Activated CD8-positive, alpha-beta T cell treated with anti-CD3 and anti-CD28 coated beads for 36 hours (primary cell): ENCODE measurements around the gene FAM9C. TPM values are rescaled to one million over a fixed set of nuclear protein-coding genes. Genes with fewer than 3 reads are reported as not detected.
"Not testable (repeated sequence)": the region's sequence is repeated elsewhere in the genome, so short reads cannot be mapped to it uniquely, and the experiment has no call there.

Experiments used
- ATAC-seq: fragments of 200-7000 bp; cut with Tn5 transposase; one replicate; pipeline ENCODE4 v1.10.0; 2021; ENCODE audit warnings: mild to moderate bottlenecking, moderate library complexity
- CTCF ChIA-PET: fragments of 350-600 bp; sonication (Branson Sonifier 250); formaldehyde crosslinking; loops from one replicate; lab custom pipeline; 2021; ENCODE audit warnings: antibody characterized with exemption; lab: Charles Lee
- POLR2A ChIA-PET: fragments of 350-600 bp; sonication (Branson Sonifier 250); formaldehyde crosslinking; loops from one replicate; lab custom pipeline; 2021; ENCODE audit warnings: antibody characterized with exemption; lab: Charles Lee
- DNase-seq: peaks from one replicate; pipeline ENCODE4 v3.0.0-alpha.2; 2020
- H3K27ac Mint-ChIP-seq: one replicate; pipeline ENCODE4 v1.8.0; 2021; ENCODE audit warnings: mild to moderate bottlenecking, mixed read lengths
- H3K27me3 Mint-ChIP-seq: one replicate; pipeline ENCODE4 v1.8.0; 2021; ENCODE audit warnings: mixed read lengths
- H3K36me3 Mint-ChIP-seq: one replicate; pipeline ENCODE4 v1.8.0; 2021; ENCODE audit warnings: low read depth, mixed read lengths
- H3K4me1 Mint-ChIP-seq: one replicate; pipeline ENCODE4 v1.8.0; 2021; ENCODE audit warnings: low read depth, mixed read lengths
- H3K4me3 Mint-ChIP-seq: one replicate; pipeline ENCODE4 v1.8.0; 2021; ENCODE audit warnings: mild to moderate bottlenecking, moderate library complexity, mixed read lengths
- H3K9me3 Mint-ChIP-seq: one replicate; pipeline ENCODE4 v1.8.0; 2021; ENCODE audit warnings: mixed read lengths
- intact Hi-C: fragments of 100-400 bp; cut with micrococcal nuclease; formaldehyde crosslinking; loops from one replicate; pipeline ENCODE4 v1.10.0; 2022
- total RNA-seq, 2 experiments: library from RNA; stranded (reverse); gene quantifications; one replicate each; pipeline ENCODE4 v1.2.3, GENCODE V29; 2021
- TF ChIP-seq, protein P1 (sequence below): fragments of 200-600 bp; IDR thresholded peaks from one replicate; pipeline ENCODE4 v1.8.0; 2022; ENCODE audit warnings: antibody characterized with exemption, mild to moderate bottlenecking

FAM9C gene
- total RNA-seq, 2 experiments from 2014 or later: not detected

- TF ChIP-seq, protein P1, sequence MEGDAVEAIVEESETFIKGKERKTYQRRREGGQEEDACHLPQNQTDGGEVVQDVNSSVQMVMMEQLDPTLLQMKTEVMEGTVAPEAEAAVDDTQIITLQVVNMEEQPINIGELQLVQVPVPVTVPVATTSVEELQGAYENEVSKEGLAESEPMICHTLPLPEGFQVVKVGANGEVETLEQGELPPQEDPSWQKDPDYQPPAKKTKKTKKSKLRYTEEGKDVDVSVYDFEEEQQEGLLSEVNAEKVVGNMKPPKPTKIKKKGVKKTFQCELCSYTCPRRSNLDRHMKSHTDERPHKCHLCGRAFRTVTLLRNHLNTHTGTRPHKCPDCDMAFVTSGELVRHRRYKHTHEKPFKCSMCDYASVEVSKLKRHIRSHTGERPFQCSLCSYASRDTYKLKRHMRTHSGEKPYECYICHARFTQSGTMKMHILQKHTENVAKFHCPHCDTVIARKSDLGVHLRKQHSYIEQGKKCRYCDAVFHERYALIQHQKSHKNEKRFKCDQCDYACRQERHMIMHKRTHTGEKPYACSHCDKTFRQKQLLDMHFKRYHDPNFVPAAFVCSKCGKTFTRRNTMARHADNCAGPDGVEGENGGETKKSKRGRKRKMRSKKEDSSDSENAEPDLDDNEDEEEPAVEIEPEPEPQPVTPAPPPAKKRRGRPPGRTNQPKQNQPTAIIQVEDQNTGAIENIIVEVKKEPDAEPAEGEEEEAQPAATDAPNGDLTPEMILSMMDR: no peak
- Mint-ChIP-seq H3K4me1 (peaks cover 81% of the 10 kb centered on the region), H3K36me3 (peaks cover 1% of the 10 kb centered on the region), H3K4me3 (peak overlapping the region; percentile 68), H3K27ac (peak overlapping the region; percentile 97), H3K9me3 (no peaks in the 10 kb centered on the region), H3K27me3 (no peaks in the 10 kb centered on the region)
- CTCF ChIA-PET: interaction anchor here (0.6 to 5.4 kb wide), 12 partner anchors 9 to 398 kb away, joined by 3 to 47 read pairs (median 7); no protein-coding TSS in a partner anchor
- POLR2A ChIA-PET: interaction anchor here (0.8 to 19.9 kb wide), 14 partner anchors 14 to 141 kb away, joined by 3 to 333 read pairs (median 5); partner anchors contain the start of gene TMSB4X
- peak; percentile 46 for DNase-seq
- ATAC-seq: peak; percentile 26
- intact Hi-C loops: loop anchor here (10.0 kb wide), 2 partner anchors 74 to 164 kb away; no protein-coding TSS in a partner anchor
Measured at GRCh38 chrX:13090339-13091110, 46.1 kb upstream of the FAM9C start.

DNA sequence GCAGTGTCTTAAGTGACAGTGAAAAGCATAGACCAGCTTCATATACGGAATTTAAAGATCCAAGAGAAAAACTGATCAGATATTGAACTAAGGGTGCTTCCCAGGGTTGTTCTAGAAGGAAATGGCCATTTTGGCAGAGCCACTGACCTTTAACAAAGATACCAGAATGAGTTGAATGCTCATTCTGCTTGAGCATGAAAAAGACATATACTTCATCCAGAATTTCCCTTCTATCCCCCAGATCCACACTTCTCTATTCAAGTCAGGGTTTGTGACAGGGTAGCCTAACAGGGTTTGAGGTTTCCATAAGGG, 45.6 kb upstream of the FAM9C start:
- Mint-ChIP-seq H3K27me3 (no peaks in the 10 kb centered on the region), H3K27ac (peak overlapping the region; percentile 97), H3K9me3 (no peaks in the 10 kb centered on the region), H3K4me3 (peak overlapping the region; percentile 68), H3K4me1 (peaks cover 79% of the 10 kb centered on the region), H3K36me3 (peaks cover 1% of the 10 kb centered on the region)
- ATAC-seq (no peak), DNase-seq (no peak)
- CTCF ChIA-PET: interaction anchor here (1.0 to 4.2 kb wide), 6 partner anchors 8 to 144 kb away, joined by 4 to 47 read pairs (median 13); no protein-coding TSS in a partner anchor
- POLR2A ChIA-PET: interaction anchor here (1.0 to 19.9 kb wide), 8 partner anchors 39 to 141 kb away, joined by 3 to 333 read pairs (median 7); partner anchors contain the start of gene TMSB4X
- TF ChIP-seq, protein P1: no peak
- intact Hi-C loops: loop anchor here (10.0 kb wide), 2 partner anchors 75 to 165 kb away; no protein-coding TSS in a partner anchor

DNA sequence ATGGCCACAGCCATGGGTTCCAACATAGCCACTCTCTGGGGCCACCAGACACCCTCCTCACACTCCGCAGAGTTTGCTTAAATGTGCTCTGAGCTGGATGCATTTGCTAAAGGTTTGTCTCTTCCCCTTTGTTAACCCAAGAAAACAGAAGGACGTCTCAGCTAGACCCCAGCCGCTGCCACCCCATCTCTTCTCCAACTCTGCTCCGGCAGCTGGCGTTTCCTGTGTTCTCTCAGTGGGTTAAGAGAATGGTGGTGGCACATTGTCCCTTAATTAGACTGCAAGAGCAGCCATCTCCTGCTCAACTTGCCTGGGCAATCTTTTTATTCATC, 43.7 kb upstream of the FAM9C start:
- CTCF ChIA-PET: interaction anchor here (1.1 to 2.5 kb wide), 4 partner anchors 10 to 141 kb away, joined by 3 to 12 read pairs (median 10); no protein-coding TSS in a partner anchor
- DNase-seq: peak; percentile 43
- TF ChIP-seq, protein P1: no peak
- POLR2A ChIA-PET: interaction anchor here (1.3 to 19.9 kb wide), 11 partner anchors 12 to 138 kb away, joined by 3 to 333 read pairs (median 7); partner anchors contain the start of gene TMSB4X
- H3K4me1 Mint-ChIP-seq: peaks cover 76% of the 10 kb centered on the region
- no peaks in the 10 kb centered on the region for H3K27me3 Mint-ChIP-seq
- peak overlapping the region; percentile 96 for H3K27ac Mint-ChIP-seq
- peak overlapping the region; percentile 80 for H3K4me3 Mint-ChIP-seq
- H3K9me3 Mint-ChIP-seq: no peaks in the 10 kb centered on the region
- intact Hi-C loops: loop anchor here (2.0 to 5.0 kb wide), 2 partner anchors 36 to 61 kb away; no protein-coding TSS in a partner anchor
- peak; percentile 1 for ATAC-seq
- H3K36me3 Mint-ChIP-seq: peaks cover 1% of the 10 kb centered on the region

- peak; percentile 77 for DNase-seq
- ChIA-PET CTCF (interaction anchor here (0.9 to 2.5 kb wide), 6 partner anchors 80 to 299 kb away, joined by 3 to 12 read pairs (median 8); no protein-coding TSS in a partner anchor), POLR2A (interaction anchor here (0.8 to 19.9 kb wide), 15 partner anchors 12 to 138 kb away, joined by 3 to 333 read pairs (median 6); partner anchors contain the start of gene TMSB4X)
- no peaks in the 10 kb centered on the region for H3K9me3 Mint-ChIP-seq
- peaks cover 1% of the 10 kb centered on the region for H3K36me3 Mint-ChIP-seq
- peak overlapping the region; percentile 96 for H3K27ac Mint-ChIP-seq
- peak; percentile 57 for ATAC-seq
- TF ChIP-seq, protein P1: no peak
- no peaks in the 10 kb centered on the region for H3K27me3 Mint-ChIP-seq
- peaks cover 76% of the 10 kb centered on the region for H3K4me1 Mint-ChIP-seq
- intact Hi-C loops: loop anchor here (2.0 to 5.0 kb wide), 3 partner anchors 35 to 109 kb away; no protein-coding TSS in a partner anchor
- peak overlapping the region; percentile 80 for H3K4me3 Mint-ChIP-seq
Measured at GRCh38 chrX:13087322-13088155, 43.1 kb upstream of the FAM9C start.

- Mint-ChIP-seq H3K27ac (peak overlapping the region; percentile 96), H3K4me3 (peak overlapping the region; percentile 80), H3K4me1 (peaks cover 79% of the 10 kb centered on the region)
- ChIA-PET CTCF (interaction anchor here (0.9 to 2.6 kb wide), 7 partner anchors 80 to 299 kb away, joined by 3 to 12 read pairs (median 9); no protein-coding TSS in a partner anchor), POLR2A (interaction anchor here (0.8 to 19.9 kb wide), 13 partner anchors 11 to 137 kb away, joined by 3 to 333 read pairs (median 7); partner anchors contain the start of gene TMSB4X)
- not testable (repeated sequence) for H3K27me3 Mint-ChIP-seq, H3K36me3 Mint-ChIP-seq, ATAC-seq, H3K9me3 Mint-ChIP-seq, DNase-seq
- intact Hi-C loops: loop anchor here (2.0 to 5.0 kb wide), 2 partner anchors 35 to 108 kb away; no protein-coding TSS in a partner anchor
Measured at GRCh38 chrX:13086793-13087321, 42.4 kb upstream of the FAM9C start.
